GM21360 (cell line): ENCODE results near the gene ADCY4.
"Not testable (repeated sequence)": the region's sequence is repeated elsewhere in the genome, so short reads cannot be mapped to it uniquely, and the experiment has no call there.

Experiments used
- ATAC-seq: cut with Tn5 transposase; IDR thresholded peaks from one replicate; pipeline ENCODE4 v1.9.1; 2021; ENCODE audit warnings: mild to moderate bottlenecking, moderate library complexity; ENCODE audit not compliant: unreplicated experiment

ADCY4 gene

DNA sequence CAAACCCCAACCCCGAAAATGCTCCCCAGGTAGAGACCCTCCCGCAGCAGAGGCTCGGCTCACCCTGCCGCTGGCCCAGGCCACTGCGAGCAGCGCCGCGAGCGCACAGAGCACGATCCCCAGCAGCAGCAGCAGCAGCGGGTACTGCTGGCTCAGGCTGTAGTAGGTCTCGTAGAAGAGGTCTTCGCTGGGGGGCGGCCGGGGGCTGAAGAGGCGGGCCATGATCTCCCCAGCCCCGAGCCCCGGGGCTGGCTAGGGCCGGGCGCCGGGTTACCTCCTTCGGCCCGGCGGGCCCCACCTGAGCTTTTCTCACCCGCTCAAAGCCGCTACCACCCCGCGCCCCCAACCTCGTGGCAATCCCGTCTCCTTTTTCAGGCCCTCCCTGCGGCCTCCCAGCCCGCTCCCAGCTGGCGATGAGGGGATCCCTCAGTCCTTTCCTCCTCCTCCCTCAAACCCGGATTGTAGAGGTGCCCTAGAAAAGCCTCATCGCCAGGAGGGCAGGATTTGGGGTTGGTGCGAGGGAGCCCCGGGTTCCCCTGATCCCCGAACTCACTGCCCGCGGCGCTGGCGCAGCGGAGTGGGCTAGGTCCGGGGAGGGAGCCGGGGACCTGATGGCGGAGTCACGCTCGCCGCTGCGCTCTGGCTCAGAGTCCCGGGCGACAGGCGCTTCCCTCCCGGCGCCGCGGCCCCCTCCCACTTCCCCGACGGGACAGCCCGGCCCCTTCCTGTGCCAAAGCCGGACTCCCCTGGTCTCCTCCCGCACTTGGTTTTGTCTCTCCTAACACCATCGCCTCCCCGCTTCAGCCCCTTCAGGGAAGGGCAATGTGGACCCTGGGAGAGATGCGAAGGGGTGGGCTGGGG is at the start of gene ADCY4:
Gene ADCY4 (minus strand): TSS at position 641 of the 861 bp plus-strand sequence. CDS start 419 bp downstream, at position 222.
- no peak for ATAC-seq

DNA sequence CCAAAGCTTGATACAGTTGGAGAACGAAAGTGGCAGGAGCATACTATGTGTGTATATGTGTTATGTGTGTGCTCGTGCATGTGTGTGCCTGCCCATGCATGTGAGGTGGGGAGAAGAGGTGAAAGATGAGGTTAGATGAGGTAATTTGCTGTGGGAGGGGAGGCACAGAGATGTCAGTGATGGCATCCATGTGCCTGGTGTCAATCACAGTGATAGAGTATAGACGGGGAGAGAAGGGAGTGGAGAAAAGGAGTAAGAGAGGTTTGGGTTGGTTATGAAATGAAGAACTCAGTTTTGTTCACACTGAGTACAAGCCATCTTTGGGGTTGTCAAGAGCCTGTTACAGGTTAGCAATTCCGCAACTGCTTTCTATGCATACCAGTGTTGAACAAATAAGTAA is 49.3 kb upstream of the ADCY4 start:
- no peak for ATAC-seq

DNA sequence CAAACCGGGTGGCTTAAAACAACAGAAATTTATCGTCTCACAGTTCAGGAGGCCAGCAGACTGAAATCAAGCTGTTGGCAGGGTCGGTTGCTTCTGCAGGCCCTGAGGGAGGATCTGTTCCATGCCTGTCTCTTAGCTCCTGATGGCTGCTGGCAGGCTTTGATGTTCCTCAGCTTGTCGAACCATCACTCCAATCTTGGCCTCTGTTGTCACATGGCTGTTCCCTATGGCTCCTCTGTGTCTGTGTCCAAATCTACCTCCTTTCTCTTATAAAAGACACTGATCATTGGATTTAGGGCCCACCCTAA is 47.1 kb upstream of the ADCY4 start:
- ATAC-seq, result no peak

DNA sequence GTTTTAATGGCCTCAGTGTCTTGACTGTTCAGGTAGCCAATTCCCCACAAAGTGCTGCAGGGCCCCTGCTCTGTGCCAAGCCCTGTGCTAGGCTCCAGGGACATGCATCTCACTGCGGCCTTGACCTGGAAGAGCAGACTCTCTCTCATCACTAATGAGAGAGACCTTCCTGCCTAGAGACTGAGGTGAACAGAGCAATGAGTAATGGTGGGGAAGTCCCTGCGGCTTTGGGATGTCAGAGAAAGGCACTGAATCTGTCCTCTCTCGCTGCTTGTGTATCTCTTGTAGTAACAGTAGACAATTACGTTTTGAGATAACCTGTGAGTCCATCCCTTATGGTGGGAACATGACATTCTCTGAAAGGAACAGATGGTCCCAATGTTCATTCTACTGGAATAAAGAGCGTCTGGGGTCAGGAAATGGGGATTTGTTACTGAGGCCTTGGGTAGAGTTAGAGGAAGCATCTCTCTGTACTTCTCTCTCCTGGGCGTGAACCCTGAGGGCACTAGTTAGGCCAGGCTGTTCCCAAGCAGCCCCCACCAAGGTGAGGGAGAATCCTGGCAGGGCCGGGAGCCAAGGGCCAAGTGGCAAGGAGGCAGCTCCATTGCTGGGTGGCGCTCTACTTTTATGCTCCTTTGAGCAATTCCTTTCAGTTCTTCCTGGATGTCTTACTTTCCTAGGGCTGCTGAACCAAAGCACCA is 46.6 kb upstream of the ADCY4 start:
- ATAC-seq, result no peak

DNA sequence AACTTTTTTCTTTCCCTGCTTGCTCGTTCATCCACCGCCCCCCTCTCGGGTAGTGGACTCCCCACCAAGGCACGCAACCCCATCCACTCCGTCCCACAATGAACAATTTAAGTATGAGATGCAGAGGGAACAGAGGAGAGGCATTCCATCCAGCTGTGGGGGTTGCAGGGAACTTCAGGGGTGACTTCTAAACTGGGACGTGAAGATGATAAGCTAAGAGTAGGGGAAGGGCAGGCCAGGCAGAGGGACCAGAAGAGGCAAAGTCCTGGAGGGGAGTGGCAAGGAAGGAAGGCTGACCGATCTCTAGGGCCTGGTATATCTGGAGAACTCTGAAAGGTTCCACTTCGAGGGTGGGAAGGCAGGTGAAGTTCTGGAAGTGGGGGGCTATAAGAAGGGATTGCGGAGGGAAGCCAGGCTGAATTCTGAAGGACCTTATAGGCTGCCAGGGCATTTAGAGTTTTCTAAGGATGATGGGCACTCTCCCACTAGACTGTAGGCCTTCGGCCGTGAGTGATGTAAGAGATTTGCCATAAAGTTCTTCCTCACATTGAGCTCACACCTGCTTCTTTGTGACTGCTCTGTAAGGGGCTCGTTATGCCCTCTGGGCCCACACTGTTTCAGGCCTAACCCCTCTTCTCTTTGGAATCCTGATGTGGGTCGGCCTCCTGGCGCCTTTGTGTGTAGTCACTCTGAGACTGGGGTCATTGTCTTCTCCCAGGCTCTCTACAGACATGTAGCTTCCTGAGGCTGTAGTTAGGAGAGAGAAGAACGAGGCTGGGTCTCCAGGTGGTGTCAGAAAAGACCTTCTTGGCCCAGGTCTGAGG is 45.2 kb upstream of the ADCY4 start:
- ATAC-seq, result no peak

DNA sequence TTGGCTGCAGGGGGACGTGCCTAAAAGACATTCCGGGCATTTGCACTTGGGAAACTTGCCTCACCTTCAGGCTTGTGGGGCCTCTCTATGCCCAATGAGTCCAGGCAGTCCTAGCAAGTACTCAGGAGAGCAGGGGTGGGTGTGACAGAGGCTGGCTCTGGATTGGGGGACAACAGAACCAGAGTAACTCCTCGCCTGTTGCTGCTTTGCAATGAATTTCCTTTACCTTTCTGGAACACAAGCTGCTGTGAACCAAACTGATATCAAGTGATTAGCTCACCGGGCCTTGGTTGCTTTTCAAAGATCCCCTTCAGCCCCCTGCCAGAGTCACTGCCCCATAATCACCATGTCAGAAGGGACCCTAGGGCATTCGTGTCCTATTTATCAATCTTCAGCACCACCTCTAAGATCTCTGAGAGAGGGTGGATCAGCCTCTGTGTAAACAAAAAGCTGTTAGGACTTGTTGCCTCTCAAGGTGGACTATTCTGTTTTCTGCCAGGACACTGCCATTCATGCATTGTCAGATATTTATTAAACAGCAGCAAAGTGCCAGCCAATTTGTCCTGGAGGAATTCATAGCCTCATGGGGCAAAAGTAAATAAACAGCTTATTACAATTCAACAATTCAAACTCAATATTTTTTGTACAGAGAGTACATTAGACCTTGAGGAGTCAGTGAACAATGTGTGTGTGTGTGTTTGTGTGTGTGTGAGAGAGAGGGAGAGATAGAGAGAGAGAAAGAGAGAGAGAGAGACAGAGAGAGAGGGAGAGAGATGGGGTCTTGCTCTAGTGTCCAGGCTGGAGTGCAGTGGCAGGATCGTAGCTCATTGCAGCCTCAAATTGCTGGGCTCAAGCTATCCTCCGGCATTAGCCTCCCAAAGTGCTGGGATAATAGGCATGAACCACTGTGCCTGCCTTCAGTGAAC is 44.4 kb upstream of the ADCY4 start:
- no peak for ATAC-seq

DNA sequence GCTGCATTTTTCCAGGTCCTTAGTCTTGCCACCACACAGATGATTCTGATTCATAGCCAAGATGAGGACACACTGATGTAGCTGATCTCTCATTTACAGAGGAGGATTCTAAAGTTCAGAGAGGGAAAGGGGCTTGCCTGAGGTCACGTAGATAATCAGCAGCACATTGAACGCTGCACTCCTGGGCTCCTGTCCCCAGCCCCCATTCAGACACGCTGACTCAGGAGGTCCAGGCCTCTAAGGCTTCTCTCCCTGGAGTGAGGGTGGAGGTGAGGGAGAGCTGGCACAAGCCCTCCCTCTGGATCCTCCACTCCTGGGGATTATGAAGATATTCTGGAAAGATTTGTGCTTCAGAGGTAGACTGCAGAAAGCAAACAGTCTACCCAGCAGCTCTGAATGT is 43.5 kb upstream of the ADCY4 start:
- ATAC-seq, result no peak

DNA sequence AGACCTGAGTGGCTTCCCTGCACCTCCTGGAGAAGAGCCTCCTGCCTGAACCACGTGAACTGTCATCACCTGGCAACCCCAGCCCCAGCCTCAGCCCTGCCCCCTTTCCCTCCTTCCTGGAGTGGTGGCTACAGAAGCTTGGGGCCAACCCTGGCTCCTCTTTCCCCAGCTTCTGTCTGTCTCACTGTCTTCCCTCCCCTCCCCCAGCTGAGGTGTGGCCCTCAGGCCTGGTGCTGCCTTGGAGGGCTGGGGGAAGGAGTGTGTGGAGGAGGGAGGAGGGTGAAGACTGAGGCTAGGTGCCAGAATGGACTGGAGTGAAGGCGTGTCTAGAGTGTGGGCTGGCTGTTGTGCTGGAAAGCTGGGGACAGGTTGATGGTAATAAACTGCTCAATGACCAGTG is 42.8 kb upstream of the ADCY4 start:
- ATAC-seq, result no peak

DNA sequence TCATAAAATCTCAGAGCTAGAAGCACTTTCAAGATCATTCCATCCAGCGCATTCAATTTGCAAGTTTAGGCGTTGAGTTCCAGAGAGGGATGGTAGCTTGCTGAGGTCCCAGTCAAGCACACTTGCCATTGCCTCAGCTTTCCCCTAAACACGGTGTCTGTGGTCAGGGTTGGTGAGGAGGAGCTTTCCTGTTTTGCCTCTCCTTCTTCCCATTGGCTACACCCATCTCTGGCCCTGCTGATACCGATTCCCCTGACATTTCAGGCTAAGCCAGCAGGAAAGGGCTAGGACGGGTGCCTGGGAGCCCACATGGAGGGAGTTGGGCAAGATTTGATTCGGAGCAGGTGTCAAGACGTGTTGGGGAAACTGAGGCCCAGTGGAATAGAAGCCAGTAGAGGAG is 42.3 kb upstream of the ADCY4 start:
- no peak for ATAC-seq

DNA sequence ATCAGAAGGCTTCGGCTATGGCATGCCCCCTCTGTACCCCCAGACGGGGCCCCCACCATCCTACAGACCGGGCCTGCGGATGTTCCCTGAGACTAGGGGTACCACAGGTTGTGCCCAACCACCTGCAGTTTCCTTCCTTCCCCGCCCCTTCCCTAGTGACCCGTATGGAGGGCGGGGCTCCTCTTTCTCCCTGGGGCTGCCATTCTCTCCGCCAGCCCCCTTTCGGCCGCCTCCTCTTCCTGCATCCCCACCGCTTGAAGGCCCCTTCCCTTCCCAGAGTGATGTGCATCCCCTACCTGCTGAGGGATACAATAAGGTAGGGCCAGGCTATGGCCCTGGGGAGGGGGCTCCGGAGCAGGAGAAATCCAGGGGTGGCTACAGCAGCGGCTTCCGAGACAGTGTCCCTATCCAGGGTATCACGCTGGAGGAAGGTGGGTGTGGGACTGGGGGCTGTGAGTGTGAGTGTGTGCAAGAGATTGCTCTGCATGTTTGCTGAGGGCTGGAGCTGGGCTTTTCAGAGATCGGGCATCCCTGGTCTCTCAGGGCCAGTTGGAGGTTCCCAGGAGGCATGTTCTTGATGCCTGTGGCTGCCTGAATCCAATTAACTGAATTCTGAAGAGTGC is 41.7 kb upstream of the ADCY4 start:
- ATAC-seq, result no peak

DNA sequence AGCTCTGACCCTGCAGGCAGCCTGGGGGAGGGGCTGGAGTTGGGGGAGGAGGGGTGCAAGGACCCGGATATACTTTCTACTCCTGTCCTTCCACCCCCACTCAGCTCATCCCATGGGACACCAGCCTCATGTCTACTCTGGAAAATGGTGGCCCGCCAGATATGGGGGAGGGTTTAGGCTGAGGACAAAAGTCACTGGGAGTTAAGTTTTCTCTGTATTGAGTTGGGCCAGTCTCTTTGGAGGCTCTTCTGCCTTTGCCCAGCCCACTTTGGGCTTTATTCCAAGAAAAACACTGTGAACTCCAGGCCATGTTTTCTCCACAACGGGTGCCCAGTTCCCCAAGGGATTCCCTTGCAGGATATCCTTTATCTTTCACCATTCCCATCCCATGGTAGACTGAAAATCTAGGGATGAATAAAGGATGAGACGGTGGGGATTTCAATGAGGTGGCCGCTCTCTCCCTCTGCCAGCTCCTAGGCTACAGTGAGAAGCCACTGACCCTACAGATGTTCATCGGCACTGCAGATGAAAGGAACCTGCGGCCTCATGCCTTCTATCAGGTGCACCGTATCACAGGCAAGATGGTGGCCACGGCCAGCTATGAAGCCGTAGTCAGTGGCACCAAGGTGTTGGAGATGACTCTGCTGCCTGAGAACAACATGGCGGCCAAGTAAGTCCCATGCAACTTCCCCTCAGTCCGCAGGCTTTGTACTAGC is 38.0 kb upstream of the ADCY4 start:
- ATAC-seq, result no peak

DNA sequence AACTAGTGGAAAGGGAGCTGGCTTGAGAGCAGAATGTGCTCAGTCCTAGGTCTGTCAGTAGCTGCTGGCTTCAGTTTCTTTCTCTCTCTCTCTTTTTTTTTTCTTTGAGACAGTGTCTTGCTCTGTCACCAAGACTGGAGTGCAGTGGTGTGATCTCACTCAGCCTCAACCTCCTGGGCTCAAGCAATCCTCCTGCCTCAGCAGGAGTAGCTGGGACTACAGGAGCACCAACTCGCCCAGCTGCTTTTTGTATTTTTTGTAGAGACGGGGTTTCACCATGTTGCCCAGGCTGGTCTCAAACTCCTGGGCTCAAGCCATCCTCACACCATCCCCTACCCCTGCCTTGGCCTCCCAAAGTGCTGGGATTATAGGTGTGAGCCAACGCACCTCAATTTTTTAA is 36.7 kb upstream of the ADCY4 start:
- ATAC-seq, result not testable (repeated sequence)

DNA sequence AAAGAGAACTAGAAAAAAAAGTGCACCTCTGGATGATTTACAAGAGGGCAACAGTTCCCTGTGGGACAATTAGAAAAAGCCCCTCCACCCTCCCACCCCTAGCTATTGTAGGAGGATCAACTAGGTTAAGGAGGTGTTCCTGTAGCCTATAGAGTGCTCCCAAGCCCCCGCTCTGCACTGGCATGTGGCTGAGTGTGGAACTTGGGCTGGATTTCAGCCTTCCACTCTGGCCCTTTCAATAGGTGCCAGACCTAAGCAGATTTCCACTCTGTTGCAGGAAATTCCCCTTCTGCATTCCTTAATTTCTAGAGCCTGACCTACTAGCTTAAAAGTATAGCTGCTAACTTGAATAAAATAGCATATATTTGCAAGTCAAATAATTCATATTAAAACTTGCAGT is 35.9 kb upstream of the ADCY4 start:
- no peak for ATAC-seq

DNA sequence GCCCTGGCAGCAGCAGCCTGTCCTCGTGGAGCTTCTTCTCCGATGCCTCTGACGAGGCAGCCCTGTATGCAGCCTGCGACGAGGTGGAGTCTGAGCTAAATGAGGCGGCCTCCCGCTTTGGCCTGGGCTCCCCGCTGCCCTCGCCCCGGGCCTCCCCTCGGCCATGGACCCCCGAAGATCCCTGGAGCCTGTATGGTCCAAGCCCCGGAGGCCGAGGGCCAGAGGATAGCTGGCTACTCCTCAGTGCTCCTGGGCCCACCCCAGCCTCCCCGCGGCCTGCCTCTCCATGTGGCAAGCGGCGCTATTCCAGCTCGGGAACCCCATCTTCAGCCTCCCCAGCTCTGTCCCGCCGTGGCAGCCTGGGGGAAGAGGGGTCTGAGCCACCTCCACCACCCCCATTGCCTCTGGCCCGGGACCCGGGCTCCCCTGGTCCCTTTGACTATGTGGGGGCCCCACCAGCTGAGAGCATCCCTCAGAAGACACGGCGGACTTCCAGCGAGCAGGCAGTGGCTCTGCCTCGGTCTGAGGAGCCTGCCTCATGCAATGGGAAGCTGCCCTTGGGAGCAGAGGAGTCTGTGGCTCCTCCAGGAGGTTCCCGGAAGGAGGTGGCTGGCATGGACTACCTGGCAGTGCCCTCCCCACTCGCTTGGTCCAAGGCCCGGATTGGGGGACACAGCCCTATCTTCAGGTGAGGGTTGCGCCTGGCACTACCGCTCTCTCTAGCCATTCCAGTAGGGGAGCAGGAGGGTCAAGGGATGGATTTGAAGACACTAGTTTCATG is 35.2 kb upstream of the ADCY4 start:
- ATAC-seq, result no peak

DNA sequence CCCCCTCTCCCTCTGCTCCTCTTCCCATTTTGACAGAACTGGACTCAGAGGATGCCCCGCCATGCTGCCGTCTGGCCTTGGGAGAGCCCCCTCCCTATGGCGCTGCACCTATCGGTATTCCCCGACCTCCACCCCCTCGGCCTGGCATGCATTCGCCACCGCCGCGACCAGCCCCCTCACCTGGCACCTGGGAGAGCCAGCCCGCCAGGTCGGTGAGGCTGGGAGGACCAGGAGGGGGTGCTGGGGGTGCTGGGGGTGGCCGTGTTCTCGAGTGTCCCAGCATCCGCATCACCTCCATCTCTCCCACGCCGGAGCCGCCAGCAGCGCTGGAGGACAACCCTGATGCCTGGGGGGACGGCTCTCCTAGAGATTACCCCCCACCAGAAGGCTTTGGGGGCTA is 34.6 kb upstream of the ADCY4 start:
- no peak for ATAC-seq

DNA sequence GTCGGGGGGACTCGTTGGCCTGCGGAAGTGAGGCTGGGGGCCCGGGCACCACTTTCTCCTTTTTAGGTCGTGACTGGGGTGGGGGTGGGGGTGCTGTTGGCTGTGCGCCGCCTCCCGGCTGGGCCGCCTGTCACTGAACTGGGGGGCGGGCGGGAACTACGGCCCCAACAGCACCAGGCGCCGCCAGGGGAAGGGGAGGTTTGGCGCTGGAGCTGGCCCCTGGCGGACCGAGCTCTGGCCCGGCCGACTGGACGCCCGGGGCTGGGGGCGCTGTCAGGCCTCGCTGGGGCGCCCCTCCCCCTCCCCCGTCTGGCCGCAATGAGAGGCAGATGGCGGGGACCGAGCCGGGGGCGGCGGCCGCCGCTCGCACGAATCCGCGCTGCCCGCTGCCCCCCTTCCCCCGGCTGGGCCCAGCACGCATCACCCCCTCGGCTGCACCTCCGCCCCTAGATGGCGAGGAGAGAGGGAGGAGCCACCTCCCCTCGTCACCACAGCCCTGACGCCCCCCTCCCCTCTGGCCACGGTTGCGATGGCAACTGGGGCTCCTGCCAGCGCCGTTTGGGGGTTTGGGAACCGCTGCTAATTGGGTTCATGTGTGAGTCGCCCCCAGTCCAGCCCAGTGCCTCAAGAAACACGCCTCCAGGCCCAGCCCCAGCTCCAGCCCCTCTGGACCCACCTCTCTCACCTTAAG is 33.8 kb upstream of the ADCY4 start:
- no peak for ATAC-seq

DNA sequence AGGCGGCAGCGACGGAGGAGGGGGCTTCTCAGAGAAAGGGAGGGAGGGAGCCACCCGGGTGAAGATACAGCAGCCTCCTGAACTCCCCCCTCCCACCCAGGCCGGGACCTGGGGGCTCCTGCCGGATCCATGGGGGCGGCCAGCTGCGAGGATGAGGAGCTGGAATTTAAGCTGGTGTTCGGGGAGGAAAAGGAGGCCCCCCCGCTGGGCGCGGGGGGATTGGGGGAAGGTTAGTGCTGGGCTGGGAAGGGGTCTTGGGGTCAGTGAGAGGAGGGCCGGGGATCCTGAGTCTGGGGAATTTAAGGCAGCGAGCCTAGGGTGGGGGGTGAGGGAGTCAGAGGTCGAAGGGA is 33.3 kb upstream of the ADCY4 start:
- no peak for ATAC-seq

DNA sequence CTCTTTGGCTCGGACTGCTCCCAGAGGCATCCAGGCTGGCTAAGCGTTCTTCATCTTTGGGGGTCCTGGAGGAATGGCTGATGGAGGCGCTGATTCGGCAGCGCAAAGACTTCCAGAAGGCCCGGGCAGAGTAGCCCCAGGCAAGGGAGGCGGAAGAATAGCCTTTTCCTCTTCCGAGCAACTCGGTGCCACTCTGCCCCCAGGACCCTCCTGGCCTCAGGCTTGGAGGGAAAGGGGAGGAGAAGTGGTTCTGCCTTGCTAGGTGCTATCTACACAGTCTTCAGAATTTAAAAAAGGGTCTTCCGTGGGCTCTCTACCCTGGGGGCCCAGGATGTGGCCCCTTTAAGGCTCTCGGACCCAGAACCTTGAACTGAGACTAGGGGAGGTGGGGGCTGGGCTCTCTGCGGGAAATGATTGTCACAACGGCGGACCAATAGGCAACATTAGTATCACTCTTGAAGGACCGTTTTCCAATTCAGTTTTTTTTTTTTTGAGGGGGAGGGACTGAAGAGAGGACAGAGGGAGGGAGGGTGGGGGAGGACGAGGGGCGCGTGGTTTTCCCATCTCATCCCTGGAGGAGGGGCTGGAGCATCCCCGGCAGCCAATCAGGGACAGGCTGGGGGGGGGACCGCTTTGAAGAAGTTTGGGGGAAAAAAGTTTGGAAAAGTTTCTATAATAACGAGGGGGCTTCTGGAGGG is 32.8 kb upstream of the ADCY4 start, which contains the start of gene NFATC4:
Gene NFATC4 (plus strand): TSS at position 671 of the 698 bp plus-strand sequence. CDS start 157 bp downstream, outside the sequence.
- no peak for ATAC-seq
